ENCODE data around the gene ICAM5. TPM values are rescaled to one million over a fixed set of nuclear protein-coding genes. Genes with fewer than 3 reads are reported as not detected.
"Not testable (repeated sequence)": the region's sequence is repeated elsewhere in the genome, so short reads cannot be mapped to it uniquely, and the experiment has no call there.

ICAM5 gene
- total and polyA plus RNA-seq, 2 donors (not counting 1 experiment from before 2014, with no cell fraction given) = 0.47 to 2.5 TPM

DNA sequence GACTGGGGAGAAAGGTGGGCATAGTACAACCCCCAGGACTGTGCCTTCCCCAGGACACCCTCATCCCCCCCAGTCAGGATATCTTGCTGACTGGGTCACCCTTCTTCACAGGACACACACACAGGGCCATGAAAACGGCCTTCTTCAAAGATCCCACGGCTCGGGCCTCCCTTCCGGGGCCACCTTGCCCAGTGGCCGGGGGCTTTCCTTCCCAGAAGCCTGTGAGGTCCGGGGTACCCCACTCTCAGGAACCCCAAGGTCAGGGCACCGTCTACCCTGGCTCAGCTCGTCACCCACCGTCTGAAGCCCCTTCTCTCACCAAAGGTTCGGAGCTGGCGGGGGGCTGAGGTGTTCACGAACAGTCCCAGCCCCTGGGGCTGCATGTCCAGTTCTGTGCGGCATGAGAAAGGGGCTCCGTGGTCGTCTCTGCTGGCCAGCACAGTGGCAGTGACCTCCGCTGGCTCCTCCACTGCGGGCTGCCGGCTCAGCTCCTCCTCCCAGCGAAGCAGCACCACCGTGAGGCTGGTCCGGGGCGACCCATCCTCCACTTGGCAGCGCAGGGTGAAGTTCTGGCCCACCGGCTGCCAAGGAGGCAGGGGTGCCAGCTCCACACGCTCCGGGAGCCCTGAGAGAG is 45.7 kb downstream of the ICAM5 start:
- Histone ChIP-seq H3K4me2 (ENCODE audit: extremely low read depth, insufficient read depth, low read length) (no peak overlapping the region), H3K9ac (ENCODE audit: insufficient read depth, low read length) (no peak overlapping the region), H3K4me3 (replicated peaks in 1 of 4; ENCODE audit: control extremely low read depth in 1 of 4, insufficient read depth in 1 of 4, low read depth in 3 of 4, low read length in 4 of 4) (peak overlapping the region in 1 of 4 experiments; percentile 85), H3K79me2 (ENCODE audit: control insufficient read depth, insufficient read depth, low read length) (peaks cover 19% of the 10 kb centered on the region), H3K27me3 (ENCODE audit: control insufficient read depth, insufficient read depth, low read length) (no peaks in the 10 kb centered on the region), H3K4me1 (ENCODE audit: control insufficient read depth, extremely low read depth, insufficient read depth, low read length) (peaks cover 13% of the 10 kb centered on the region), H3K9me3 (ENCODE audit: control insufficient read depth, insufficient read depth, low read depth, low read length) (no peaks in the 10 kb centered on the region), H3K36me3 (ENCODE audit: control insufficient read depth, insufficient read depth, low read length) (peaks cover 2% of the 10 kb centered on the region), H3K27ac (ENCODE audit: insufficient read depth, low read length) (no peak overlapping the region), H4K20me1 (ENCODE audit: control insufficient read depth, extremely low read depth, insufficient read depth, low read length) (no peaks in the 10 kb centered on the region), H2AFZ (ENCODE audit: low read length) (no peak overlapping the region)
- no peak for DNase-seq (ENCODE audit: low read depth in 2 of 2)
- TF ChIP-seq, protein P1, sequence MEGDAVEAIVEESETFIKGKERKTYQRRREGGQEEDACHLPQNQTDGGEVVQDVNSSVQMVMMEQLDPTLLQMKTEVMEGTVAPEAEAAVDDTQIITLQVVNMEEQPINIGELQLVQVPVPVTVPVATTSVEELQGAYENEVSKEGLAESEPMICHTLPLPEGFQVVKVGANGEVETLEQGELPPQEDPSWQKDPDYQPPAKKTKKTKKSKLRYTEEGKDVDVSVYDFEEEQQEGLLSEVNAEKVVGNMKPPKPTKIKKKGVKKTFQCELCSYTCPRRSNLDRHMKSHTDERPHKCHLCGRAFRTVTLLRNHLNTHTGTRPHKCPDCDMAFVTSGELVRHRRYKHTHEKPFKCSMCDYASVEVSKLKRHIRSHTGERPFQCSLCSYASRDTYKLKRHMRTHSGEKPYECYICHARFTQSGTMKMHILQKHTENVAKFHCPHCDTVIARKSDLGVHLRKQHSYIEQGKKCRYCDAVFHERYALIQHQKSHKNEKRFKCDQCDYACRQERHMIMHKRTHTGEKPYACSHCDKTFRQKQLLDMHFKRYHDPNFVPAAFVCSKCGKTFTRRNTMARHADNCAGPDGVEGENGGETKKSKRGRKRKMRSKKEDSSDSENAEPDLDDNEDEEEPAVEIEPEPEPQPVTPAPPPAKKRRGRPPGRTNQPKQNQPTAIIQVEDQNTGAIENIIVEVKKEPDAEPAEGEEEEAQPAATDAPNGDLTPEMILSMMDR (conservative IDR thresholded peaks at IDR 0.05 in 1 of 2, IDR thresholded peaks at IDR 0.05 in 1 of 2; ENCODE audit: low read depth in 1 of 2, low read length in 2 of 2) = no peak
- no peak for TF ChIP-seq EZH2 (IDR thresholded peaks at IDR 0.05; ENCODE audit: low read length, missing control alignments)

DNA sequence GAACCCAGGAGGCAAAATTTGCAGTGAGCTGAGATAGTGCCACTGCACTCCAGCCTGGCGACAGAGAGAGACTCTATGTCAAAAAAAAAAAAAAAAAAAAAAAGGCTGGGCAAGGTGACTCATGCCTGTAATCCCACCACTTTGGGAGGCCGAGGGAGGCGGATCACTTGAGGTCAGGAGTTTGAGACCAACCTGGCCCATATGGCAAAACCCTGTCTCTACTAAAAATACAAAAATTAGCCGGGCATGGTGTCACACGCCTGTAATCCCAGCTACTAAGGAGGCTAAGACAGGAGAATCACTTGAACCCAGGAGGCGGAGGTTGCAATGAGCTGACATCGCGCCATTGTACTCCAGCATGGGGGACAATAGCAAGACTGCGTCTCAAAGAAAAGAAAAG is 47.0 kb downstream of the ICAM5 start:
- not testable (repeated sequence) for H3K36me3 ChIP-seq (ENCODE audit: control insufficient read depth, insufficient read depth, low read length); H3K4me3 ChIP-seq (replicated peaks in 1 of 4; ENCODE audit: control extremely low read depth in 1 of 4, insufficient read depth in 1 of 4, low read depth in 3 of 4, low read length in 4 of 4)
- peaks cover 13% of the 10 kb centered on the region for H3K79me2 ChIP-seq (ENCODE audit: control insufficient read depth, insufficient read depth, low read length)

DNA sequence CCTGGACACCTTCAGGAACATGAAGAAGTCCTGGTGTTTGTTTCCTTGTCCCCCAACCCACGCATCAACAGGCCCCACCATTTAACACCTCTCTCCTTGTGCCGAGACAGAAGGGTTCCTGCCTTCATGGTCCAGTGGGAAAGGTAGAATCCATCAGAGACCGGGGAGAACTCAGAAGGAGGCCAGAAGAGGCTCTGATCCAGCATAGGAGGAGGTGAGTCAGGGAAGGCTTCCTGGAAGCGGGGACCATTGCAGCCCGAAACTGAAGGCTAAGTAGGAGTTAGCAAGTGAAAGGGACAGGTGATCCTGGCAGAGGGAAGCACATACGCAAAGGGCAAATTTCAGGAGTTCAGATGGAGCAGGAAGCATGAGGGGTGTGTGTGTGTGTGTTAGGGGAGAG is 49.2 kb downstream of the ICAM5 start:
- no peaks in the 10 kb centered on the region for H3K79me2 ChIP-seq (ENCODE audit: control insufficient read depth, insufficient read depth, low read length)
- peaks cover 6% of the 10 kb centered on the region for H3K4me1 ChIP-seq (ENCODE audit: control insufficient read depth, extremely low read depth, insufficient read depth, low read length)
- H3K4me3 ChIP-seq (replicated peaks in 1 of 4; ENCODE audit: control extremely low read depth in 1 of 4, insufficient read depth in 1 of 4, low read depth in 3 of 4, low read length in 4 of 4) = no peak overlapping the region
- no peak overlapping the region for H2AFZ ChIP-seq (ENCODE audit: low read length)
- no peaks in the 10 kb centered on the region for H4K20me1 ChIP-seq (ENCODE audit: control insufficient read depth, extremely low read depth, insufficient read depth, low read length)
- H3K9me3 ChIP-seq (ENCODE audit: control insufficient read depth, insufficient read depth, low read depth, low read length) = no peaks in the 10 kb centered on the region
- no peak for DNase-seq (ENCODE audit: low read depth in 2 of 2)
- no peak overlapping the region for H3K9ac ChIP-seq (ENCODE audit: insufficient read depth, low read length)
- H3K4me2 ChIP-seq (ENCODE audit: extremely low read depth, insufficient read depth, low read length) = no peak overlapping the region
- H3K27ac ChIP-seq (ENCODE audit: insufficient read depth, low read length) = no peak overlapping the region
- no peaks in the 10 kb centered on the region for H3K36me3 ChIP-seq (ENCODE audit: control insufficient read depth, insufficient read depth, low read length)
- no peak for TF ChIP-seq EZH2 (IDR thresholded peaks at IDR 0.05; ENCODE audit: low read length, missing control alignments)
- TF ChIP-seq, protein P1 (conservative IDR thresholded peaks at IDR 0.05 in 1 of 2, IDR thresholded peaks at IDR 0.05 in 1 of 2; ENCODE audit: low read depth in 1 of 2, low read length in 2 of 2) = no peak
- no peaks in the 10 kb centered on the region for H3K27me3 ChIP-seq (ENCODE audit: control insufficient read depth, insufficient read depth, low read length)

More for the DNA sequence above, 47.0 kb downstream of the ICAM5 start:
- not testable (repeated sequence) for H3K4me2 ChIP-seq (ENCODE audit: extremely low read depth, insufficient read depth, low read length); H3K27me3 ChIP-seq (ENCODE audit: control insufficient read depth, insufficient read depth, low read length); H4K20me1 ChIP-seq (ENCODE audit: control insufficient read depth, extremely low read depth, insufficient read depth, low read length); H3K27ac ChIP-seq (ENCODE audit: insufficient read depth, low read length); H2AFZ ChIP-seq (ENCODE audit: low read length); DNase-seq (ENCODE audit: low read depth in 2 of 2); H3K9ac ChIP-seq (ENCODE audit: insufficient read depth, low read length); H3K9me3 ChIP-seq (ENCODE audit: control insufficient read depth, insufficient read depth, low read depth, low read length)
- peaks cover 13% of the 10 kb centered on the region for H3K4me1 ChIP-seq (ENCODE audit: control insufficient read depth, extremely low read depth, insufficient read depth, low read length)
